Measurements from ENCODE around the gene ZNF202.

The ZNF202 gene

GRCh38 chr11:123682696-123683410 lies 58.6 kb downstream of the ZNF202 start:
- DNase-seq: no peak

GRCh38 chr11:123681030-123681429 lies 60.4 kb downstream of the ZNF202 start:
- no peak for DNase-seq

GRCh38 chr11:123678246-123678645 lies 63.2 kb downstream of the ZNF202 start:
- DNase-seq: no peak

GRCh38 chr11:123677510-123677909 lies 64.0 kb downstream of the ZNF202 start:
- no peak for DNase-seq

GRCh38 chr11:123674297-123674696 lies 67.2 kb downstream of the ZNF202 start:
- DNase-seq: no peak

Data from NCI-H2029 treated with DMSO at 0.1 percent for 48 hours (cell line).